Fibroblast of peridontal ligament (primary cell): ENCODE data around the gene IFT81.

Experiments
- DNase-seq: peaks from one replicate; pipeline ENCODE4 v3.0.0-alpha.2; 2010; ENCODE audit errors: extremely low read depth

Gene IFT81

GRCh38 chr12:110149086-110149660 is 25.0 kb downstream of the IFT81 start:
- DNase-seq, result no peak

DNA sequence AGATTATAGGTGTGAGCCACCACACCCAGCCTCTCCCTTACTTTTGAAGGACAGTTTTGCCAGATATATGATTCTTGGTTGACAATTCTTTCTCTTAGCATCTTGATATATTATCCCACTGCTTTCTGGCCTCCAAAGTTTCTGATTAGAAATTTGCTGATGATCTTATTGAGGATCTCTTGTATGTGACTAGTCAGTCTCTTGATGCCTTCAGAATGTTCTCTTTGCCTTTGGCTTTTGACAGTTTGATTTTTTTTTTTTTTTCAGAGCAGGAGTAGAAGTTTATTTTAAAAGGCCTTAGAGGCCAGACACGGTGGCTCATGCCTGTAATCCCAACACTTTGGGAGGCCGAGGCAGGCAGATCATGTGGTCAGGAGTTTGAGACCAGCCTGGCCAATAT is 32.6 kb downstream of the IFT81 start:
- no peak for DNase-seq

- DNase-seq, result no peak
Observed at GRCh38 chr12:110157539-110157938, 33.4 kb downstream of the IFT81 start.

DNA sequence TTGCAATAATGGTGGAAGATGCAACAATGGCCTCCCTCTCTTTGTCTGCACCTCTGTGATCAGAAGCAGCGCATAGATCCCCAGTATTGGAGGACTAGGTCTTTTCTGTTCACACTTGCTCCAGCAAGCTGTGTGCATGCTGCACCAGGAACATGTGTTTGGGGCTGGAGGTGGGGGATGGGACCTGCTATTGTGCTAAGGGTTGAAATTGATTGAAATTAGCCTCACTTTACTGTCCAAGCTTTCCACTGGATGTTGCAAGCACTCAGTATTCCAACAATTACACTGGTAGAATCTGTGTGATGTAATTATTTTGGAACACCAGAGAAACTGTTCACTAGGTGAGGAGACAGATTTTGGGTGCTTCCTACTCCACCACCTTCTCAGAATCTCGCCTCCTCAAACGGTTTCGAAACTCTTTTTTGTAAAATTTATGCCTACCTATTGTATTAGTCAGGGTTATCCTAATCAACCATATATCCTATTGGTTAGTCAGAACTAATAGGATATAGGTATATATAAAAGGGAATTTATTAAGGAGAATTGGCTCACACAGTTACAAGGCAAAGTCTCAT is 35.6 kb downstream of the IFT81 start:
- DNase-seq, result no peak

GRCh38 chr12:110165540-110166159 is 41.5 kb downstream of the IFT81 start:
- DNase-seq, result no peak

DNA sequence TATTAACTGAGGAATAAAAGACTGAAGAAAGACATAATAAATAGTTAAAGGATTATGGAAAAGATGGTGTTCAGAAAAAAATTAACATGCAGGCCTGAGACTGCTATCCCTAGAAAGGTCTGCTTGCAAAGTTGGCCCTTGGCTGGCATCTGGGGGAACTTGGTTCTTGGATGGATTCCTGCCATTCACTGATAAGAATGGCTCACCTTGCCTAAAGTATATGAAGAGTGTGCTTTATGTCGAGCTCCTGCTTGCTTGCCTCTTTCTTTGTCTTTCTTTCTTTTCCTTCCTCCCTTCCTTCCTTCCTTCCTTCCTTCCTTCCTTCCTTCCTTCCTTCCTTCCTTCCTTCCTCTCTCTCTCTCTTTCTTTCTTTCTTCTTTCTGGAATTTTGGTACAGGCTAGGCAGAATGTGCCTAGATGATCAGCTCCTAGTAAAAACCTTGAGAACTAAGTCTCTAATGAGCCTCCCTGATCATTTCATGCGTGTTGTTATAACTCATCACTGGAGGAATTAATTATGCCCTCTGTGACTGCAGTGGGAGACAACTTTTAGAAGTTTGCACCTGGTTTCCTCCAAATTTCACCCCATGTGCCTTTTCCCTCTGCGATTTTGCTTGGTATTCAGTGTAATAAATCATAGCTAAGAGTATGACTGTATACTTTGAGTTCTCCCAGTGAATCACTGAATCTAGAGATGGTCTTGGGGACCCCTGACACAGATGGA is 44.7 kb downstream of the IFT81 start:
- no peak for DNase-seq

GRCh38 chr12:110170535-110171185 is 46.5 kb downstream of the IFT81 start:
- no peak for DNase-seq

- no peak for DNase-seq
Observed at GRCh38 chr12:110171186-110171538, 47.0 kb downstream of the IFT81 start.

DNA sequence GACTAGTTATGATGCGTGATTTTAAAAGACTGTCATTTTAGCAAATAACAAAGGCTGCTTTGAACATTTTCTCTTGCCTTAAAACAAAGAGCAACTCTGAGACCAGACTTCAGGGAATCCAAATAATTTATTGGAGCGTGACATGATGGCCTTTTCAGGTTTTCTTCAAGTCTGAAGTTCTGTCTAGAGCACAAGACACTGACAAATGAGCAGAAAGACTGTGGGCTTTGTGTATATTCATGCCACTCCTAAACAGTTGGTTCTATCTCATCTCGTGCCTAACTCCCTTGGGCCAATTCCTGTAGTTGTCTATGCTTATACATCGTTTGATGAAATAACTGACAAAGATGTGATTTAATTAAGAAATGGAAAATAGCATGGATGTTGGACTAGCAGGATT is 47.5 kb downstream of the IFT81 start:
- DNase-seq, result no peak

GRCh38 chr12:110174373-110174996 is 50.3 kb downstream of the IFT81 start:
- DNase-seq, result no peak

DNA sequence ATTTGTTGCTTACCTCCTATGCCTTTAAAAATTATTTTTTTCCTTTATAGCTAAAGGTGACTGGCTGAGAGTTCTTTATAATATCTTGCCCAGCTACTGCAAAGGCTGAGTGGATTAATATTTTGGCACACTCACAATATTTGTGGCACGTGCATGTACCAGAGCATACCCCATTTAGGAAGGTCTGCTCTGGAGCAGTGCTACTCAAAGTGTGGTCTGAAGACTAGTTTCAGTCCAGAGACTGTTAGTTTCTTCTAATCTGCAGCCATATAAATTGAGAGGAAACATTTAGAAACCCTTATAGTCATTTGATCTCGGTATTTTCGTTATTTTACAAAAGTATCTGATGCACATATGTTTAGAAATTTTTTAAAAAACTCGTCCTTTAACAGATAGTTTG is 51.0 kb downstream of the IFT81 start:
- no peak for DNase-seq

- peak; percentile 71 for DNase-seq
Observed at GRCh38 chr12:110176745-110177144, 52.6 kb downstream of the IFT81 start.

DNA sequence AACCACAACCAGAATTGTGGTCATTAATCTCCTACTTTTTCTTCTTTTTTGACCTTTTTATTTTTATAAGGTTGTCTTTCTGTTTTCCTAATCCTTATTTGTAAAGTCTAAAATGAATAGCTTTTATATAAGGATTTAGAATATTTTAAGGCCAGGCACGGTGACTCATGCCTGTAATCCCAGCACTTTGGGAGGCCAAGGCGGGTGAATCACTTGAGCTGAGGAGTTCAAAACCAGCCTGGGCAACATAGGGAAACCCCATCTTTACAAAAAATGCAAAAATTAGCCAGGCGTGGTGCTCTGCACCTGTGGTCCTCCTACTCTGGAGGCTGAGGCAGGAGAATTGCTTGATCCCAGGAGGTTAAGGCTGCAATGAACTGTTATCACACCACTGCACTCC is 55.1 kb downstream of the IFT81 start:
- DNase-seq, result peak; percentile 62

DNA sequence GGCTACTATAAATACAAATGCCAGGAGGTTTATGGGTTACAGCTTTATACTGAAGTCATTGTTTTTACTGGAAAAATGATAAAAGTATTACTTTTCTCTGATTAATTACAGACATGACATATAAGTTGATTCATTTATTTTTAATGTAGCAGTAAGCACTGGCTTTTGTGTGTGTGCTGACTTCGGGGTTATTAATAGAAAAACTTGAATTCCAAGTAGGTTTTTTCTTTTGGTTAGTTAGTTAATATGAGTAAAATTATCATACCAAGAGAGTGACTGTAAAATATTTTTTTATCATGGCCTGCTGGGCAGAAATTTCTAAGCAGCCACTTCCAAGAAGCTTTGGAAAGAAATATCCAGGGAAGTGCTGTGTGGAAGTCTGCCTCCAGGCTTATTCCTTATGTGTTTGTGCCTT is 56.4 kb downstream of the IFT81 start:
- DNase-seq, result peak; percentile 67

DNA sequence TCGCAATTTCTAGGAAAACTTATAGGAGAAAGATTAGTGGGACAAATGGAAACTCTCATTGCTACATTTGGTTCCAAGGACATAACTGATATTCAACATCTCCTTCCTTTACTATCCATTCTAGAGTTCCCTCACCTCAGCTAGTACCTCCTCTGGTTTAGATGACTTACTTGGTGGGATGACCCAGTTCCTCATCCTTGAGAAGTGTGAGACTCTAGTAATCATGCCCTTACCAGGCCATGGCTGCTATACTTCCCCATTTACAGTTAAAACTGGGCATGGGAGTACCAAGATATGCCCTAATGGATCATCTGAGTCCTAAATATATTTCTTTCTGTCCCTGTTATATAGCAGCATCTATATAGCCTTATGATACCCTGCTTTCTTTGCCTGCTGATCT is 58.1 kb downstream of the IFT81 start:
- no peak for DNase-seq

DNA sequence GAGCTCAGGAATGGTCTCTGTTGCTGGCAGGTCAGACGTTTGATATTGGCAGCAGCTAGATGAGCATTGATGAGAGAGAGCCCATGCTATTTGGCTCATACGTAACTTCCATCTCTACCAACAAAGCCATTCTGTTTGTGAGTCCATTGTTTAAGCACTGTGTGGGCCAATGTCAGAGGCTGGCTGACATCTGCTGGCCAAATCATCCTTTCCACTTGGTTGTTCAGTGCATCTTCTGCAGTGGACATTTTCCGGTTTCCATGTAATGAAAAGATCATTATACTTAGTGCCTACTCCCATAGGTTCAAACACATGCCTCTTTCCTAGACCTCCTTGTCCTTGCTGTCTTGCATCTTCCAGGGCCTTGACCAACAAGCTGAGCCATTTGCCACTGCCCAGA is 59.2 kb downstream of the IFT81 start:
- no peak for DNase-seq

- DNase-seq, result no peak
Observed at GRCh38 chr12:110185626-110186025, 61.5 kb downstream of the IFT81 start.

DNA sequence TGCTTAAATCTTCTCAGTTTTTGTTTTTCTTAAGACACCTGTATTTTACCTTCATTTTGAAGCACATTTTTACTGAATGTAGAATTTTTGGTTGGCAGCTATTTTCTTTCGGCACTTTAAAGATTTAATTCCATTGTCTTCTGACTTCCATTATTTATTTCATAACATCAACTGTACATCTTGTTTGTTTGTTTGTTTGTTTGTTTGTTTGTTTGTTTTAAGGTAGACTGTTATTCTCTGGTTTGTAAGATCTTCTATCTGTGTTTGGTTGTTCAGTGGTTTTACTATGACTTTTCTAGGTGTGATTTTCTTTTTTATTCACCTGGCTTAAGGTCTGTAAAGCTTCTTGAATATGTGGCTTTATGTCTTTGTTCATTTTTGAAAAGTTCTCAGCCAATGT is 61.9 kb downstream of the IFT81 start:
- no peak for DNase-seq

DNA sequence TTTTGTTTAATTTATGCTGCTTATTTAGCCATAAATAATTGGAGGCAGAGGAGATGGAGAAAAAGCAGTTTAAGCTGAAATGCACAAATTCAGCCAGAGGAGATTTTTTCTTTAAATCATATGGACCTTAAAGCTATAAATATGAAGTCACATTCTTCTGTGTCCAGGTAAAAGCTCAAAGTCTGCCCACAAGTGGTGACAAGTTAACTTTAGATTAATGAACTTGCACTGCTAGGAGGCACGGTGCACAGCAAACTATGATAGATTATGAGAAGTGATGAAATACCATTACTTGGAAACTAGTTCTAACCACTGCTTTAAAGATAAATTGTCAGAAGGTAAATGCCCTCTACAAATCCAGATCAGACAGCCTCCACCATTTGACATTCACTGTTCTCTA is 69.0 kb downstream of the IFT81 start:
- DNase-seq, result no peak

- DNase-seq, result no peak
Observed at GRCh38 chr12:110197003-110197402, 72.8 kb downstream of the IFT81 start.

GRCh38 chr12:110198386-110198785 is 74.2 kb downstream of the IFT81 start:
- DNase-seq, result peak; percentile 31
